AG09309 (cell line): ENCODE measurements around the gene SMYD1.

Source experiments
- DNase-seq: peaks from one replicate; pipeline ENCODE4 v3.0.0-alpha.2; 2010; ENCODE audit warnings: low read depth
- H3K4me3 ChIP-seq: 2 replicates; pipeline ENCODE4 v1.5.1; 2011; ENCODE audit warnings: mild to moderate bottlenecking, low read depth, low read length, moderate library complexity; ENCODE audit not compliant: control insufficient read depth
- CTCF ChIP-seq: IDR thresholded peaks from 2 replicates; pipeline ENCODE4 v1.5.1; 2011; ENCODE audit warnings: mild to moderate bottlenecking, low read depth, low read length, inconsistent platforms; ENCODE audit not compliant: insufficient read depth, control insufficient read depth; ENCODE audit errors: missing control alignments

SMYD1 gene

DNA sequence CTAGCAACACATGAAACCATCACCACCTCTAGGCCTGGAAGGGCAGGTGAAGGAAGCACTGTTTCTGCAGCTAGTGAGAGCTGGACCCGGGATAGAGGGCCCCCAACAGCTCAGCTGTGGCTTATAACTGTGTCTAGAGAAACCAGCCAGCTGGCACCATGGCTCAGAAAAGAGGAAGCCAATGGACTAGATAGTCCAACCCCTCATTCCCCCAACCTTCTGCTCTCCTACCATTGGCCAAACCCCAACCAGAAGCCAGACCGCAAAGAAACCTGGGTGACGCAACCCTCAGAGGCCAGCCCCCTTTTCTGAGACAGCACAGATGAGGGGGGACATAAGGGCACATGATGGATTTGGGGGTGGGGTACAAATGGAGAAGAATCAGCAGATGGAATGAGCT, 24.3 kb downstream of the SMYD1 start:
- TF ChIP-seq CTCF, result no peak
- no peak for DNase-seq
- H3K4me3 ChIP-seq, result no peak overlapping the region

- H3K4me3 ChIP-seq, result no peak overlapping the region
- DNase-seq, result no peak
- no peak for TF ChIP-seq CTCF
These were observed 25.1 kb downstream of the SMYD1 start for GRCh38 chr2:88092773-88093172.

DNA sequence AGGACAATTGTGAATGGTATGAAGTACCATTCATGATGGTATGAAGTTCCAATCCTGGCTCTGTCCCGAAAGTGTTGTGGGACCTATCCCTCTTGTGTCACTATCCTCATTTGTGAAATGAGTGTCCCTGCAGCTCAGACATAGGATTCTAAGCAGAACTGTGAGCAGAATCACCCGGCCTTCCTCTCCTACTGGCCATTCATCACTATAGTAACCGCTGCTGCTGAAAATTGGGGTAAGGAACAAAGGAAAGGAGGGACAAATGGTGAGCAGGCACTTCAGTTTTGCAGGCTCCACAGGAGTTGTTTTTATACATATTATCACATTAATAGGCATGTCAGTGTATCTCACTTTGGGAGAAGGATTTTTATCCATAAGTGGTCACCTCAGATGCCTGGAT, 27.4 kb downstream of the SMYD1 start:
- no peak for DNase-seq
- H3K4me3 ChIP-seq, result no peak overlapping the region
- no peak for TF ChIP-seq CTCF

DNA sequence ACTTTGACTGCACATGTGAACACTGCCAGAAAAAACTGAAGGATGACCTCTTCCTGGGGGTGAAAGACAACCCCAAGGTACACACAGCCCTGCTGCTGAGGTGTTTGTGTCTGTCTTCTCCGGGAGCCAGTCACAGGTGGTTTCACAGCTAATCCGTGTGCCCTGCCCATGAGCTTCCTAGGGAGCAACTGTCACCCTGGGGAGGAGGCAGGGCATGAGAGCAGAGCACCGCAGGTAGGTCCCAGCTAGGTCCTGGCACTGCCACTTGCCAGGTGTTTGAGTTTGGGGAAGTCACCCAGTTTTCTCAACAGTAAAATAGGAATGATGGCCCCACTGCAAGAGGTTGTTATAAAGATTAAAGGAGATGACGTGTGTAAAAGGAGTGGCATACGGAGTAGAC, 29.1 kb downstream of the SMYD1 start:
- no peak for TF ChIP-seq CTCF

GRCh38 chr2:88097192-88097591, 29.6 kb downstream of the SMYD1 start:
- DNase-seq, result no peak
- no peak for TF ChIP-seq CTCF
- H3K4me3 ChIP-seq, result no peak overlapping the region

More for the DNA sequence above, 29.1 kb downstream of the SMYD1 start:
- H3K4me3 ChIP-seq, result no peak overlapping the region
- no peak for DNase-seq

DNA sequence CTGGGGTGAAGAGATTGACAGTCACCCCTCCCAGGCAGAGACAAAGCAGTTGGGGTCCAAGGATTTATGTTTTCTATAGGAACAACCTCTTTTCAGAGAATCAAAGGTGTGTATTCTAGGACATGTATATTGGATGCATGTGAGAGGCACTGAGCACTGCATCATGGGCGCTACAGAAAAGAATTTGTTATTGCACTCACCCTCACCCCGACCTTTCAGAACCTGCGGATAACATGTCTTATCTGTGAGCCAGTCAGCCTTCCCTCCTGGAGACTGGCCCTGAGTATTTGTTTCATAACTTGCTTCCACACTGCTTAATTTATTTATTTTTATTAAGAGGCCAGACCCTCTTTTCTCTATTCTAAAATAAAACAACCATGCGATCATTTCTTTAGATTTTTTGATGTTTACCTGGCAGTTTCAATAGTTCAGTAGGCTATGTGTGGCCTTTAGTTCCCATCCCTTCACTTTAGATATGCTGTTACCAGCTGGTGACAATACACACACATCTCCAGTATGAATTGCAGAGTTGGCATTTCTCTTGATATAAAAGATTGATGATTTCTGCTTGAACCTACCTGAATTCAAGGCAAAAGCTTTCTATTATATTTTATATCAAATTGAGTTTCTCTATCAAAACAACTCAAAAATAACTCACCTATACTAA, 30.4 kb downstream of the SMYD1 start:
- no peak for TF ChIP-seq CTCF
- no peak for DNase-seq
- H3K4me3 ChIP-seq, result no peak overlapping the region

DNA sequence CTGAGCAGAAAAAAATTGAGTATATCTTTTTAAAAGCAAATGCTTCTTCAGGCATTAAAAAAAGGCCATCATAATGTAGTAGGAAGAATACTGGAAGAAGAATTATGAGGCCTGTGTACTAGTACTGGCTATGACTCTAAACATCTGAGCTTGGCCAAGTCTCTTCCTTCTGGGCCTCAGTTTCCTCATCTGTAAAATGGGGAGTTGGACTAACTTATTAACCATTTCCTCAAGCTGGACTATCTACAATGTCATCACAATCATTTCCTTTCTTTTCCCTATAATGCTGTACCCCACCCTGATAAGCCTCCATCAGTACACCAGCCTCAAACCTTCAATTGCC, 30.9 kb downstream of the SMYD1 start:
- no peak for DNase-seq
- H3K4me3 ChIP-seq, result no peak overlapping the region
- no peak for TF ChIP-seq CTCF
